Kidney tubule cell (primary cell): Measurements from ENCODE around the gene CR1.
"Not testable (repeated sequence)": the region's sequence is repeated elsewhere in the genome, so short reads cannot be mapped to it uniquely, and the experiment has no call there.

Source experiments
- DNase-seq: peaks from one replicate; pipeline ENCODE4 v3.0.0-alpha.2; 2018; ENCODE audit warnings: low spot score

Gene CR1

GRCh38 chr1:207673399-207673798 is 177.4 kb downstream of the CR1 start:
- DNase-seq = no peak

DNA sequence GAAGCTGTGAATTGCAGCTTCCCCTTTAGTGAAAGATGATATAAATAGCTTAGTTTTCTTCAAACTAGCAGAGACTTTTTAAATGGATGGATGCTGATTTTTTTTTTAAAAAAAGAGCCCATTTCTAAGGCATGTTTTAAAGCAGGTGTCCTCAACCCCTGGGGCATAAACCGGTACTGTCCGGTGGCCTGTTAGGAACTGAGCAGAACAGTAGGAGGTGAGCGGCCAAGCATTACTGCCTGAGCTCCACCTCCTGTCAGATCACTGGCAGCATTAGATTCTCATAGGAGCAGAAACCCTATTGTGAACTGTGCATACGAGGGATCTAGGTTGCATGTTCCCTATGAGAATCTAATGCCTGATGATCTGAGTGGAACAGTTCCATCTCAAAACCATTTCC is 180.2 kb downstream of the CR1 start:
- peak; percentile 11 for DNase-seq

DNA sequence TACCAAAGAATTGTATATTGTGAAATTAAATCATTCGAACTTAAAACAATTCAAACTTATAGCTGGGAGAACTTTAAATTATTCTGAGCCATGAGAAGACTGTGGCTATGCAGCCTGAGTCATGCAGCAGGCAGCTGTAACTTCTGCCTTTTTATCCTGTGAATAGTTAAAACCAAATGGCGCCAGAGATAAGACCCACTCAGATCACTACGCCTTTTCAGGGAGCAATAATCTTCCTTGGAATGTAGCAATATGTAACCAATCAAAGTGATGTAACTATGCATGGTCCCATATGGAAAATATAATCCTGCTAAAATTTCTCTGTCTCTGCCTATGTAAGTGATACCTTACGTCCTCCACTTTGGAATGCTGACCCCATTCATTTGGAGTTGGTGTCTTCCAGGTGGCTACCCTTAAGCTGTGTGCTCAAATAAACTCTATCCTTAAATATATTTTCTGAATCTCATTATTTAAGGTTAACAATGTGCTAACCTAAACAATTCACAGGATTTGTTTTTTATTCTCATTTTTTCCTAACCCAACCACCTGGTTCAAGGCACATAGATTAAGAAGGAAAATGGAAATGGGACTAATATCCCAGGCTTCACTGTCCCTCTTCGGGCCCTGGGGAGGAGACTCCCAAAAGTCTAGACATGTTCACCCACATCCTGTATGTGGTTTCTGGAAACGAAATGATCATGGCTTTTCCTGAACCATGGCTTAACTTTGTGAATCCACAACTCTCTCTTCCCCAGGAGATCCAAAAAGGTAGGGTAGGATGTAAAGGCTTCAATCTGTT is 184.8 kb downstream of the CR1 start:
- peak; percentile 43 for DNase-seq

DNA sequence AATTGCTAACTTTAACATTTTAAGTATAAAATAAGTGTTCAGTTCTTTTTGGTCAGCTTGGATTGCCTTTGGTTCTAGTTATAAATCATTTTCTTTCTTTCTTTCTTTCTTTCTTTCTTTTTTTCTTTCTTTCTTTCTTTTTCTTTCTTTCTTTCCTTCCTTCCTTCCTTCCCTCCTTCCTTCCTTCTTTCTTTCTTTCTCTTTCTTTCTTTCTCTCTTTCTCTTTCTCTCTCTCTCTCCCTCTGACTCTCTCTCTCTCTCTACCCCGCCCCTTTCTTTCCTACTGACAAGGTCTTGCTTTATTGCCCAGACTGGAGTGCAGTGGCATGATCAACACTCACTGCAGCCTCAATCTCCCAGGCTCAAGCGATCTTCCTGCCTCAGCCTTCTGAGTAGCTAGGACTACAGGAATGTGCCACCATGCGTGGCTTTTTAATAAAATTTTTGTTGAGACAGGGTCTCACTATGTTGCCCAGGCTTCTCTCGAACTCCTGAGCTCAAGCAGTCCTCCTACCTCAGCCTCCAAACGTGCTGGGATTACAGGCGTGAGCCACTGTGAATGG is 187.0 kb downstream of the CR1 start:
- DNase-seq = not testable (repeated sequence)

DNA sequence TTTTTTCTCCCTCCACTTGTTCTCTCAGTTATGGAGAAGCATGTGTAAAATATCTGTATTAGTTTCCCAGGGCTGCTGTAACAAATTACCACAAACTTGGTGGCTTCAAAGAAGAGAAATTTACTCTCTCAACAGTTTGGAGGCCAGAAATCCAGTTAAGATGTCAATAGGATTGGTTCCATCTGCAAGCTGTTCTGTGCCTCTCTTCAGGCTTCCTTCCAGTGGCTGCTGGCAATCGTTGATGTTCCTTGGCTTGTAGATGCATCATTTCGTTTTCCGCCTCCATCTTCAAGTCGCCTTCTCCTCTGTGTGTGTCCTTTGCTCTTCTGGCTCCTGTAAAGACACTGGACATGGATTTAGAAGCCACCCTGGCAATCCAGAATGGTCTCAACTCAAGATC is 194.6 kb downstream of the CR1 start:
- not testable (repeated sequence) for DNase-seq

DNA sequence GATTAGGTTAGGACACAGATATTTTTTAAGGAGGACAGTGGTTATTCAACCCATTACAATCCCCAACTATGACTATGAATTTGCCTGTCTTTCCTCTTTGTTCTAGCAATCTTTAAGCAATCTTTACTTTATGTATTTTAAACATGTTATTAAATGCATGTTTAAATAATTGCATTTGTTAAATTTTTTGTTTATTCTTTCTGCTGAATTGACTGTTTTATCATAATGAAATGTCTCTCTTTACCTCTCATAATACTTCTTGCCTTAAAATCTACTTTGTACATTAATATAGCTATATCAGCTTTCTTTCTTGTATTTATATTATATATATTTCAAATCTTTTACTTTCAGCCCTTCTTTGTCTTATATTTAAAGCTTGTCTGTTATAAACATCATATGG is 195.1 kb downstream of the CR1 start:
- DNase-seq = no peak
